ENCODE data around the gene NEK1.
"Not testable (repeated sequence)": the region's sequence is repeated elsewhere in the genome, so short reads cannot be mapped to it uniquely, and the experiment has no call there.

Gene NEK1

GRCh38 chr4:169601016-169601771 is 11.2 kb downstream of the NEK1 start:
- no peak for DNase-seq

- no peak for DNase-seq
Observed at GRCh38 chr4:169594560-169595195, 17.7 kb downstream of the NEK1 start.

- DNase-seq, result no peak
Observed at GRCh38 chr4:169593050-169593560, 19.3 kb downstream of the NEK1 start.

- no peak for DNase-seq
Observed at GRCh38 chr4:169583563-169583962, 28.8 kb downstream of the NEK1 start.

- DNase-seq, result no peak
Observed at GRCh38 chr4:169582706-169583105, 29.7 kb downstream of the NEK1 start.

- DNase-seq, result peak in 1 of 5 donors; percentile 16
Observed at GRCh38 chr4:169582203-169582602, 30.2 kb downstream of the NEK1 start.

GRCh38 chr4:169573889-169574288 is 38.5 kb downstream of the NEK1 start:
- DNase-seq, result no peak

- no peak for DNase-seq
Observed at GRCh38 chr4:169571435-169571834, 40.9 kb downstream of the NEK1 start.

GRCh38 chr4:169571012-169571411 is 41.4 kb downstream of the NEK1 start:
- DNase-seq, result not testable (repeated sequence)

GRCh38 chr4:169570266-169570665 is 42.1 kb downstream of the NEK1 start:
- not testable (repeated sequence) for DNase-seq

- not testable (repeated sequence) for DNase-seq
Observed at GRCh38 chr4:169569188-169569587, 43.2 kb downstream of the NEK1 start.

GRCh38 chr4:169567916-169568315 is 44.5 kb downstream of the NEK1 start:
- no peak for DNase-seq

- DNase-seq, result peak in 2 of 5 donors; percentile 15 to 25
Observed at GRCh38 chr4:169566021-169566818, 46.2 kb downstream of the NEK1 start.

- no peak for DNase-seq
Observed at GRCh38 chr4:169565606-169566005, 46.8 kb downstream of the NEK1 start.

- no peak for DNase-seq
Observed at GRCh38 chr4:169557061-169557636, 55.2 kb downstream of the NEK1 start.

GRCh38 chr4:169546548-169546947 is 65.8 kb downstream of the NEK1 start:
- not testable (repeated sequence) for DNase-seq

- DNase-seq, result no peak
Observed at GRCh38 chr4:169540774-169541173, 71.6 kb downstream of the NEK1 start.

- DNase-seq, result no peak
Observed at GRCh38 chr4:169530048-169530447, 82.3 kb downstream of the NEK1 start.

GRCh38 chr4:169523796-169524195 is 88.6 kb downstream of the NEK1 start:
- no peak for DNase-seq

GRCh38 chr4:169510617-169511016 is 101.8 kb downstream of the NEK1 start:
- no peak for DNase-seq

GRCh38 chr4:169506903-169507302 is 105.5 kb downstream of the NEK1 start:
- no peak for DNase-seq

GRCh38 chr4:169499907-169500306 is 112.5 kb downstream of the NEK1 start:
- DNase-seq, result not testable (repeated sequence)

- not testable (repeated sequence) for DNase-seq
Observed at GRCh38 chr4:169494234-169494633, 118.1 kb downstream of the NEK1 start.

Data from T-helper 1 cell (primary cell).